Heart left ventricle (tissue), 16 donors: Measurements from ENCODE around the gene BCL2L13. TPM values are rescaled to one million over a fixed set of nuclear protein-coding genes. Genes with fewer than 3 reads are reported as not detected.
A peak's percentile ranks its signal among the peaks of the same experiment; 100 is the strongest.

Source experiments
- ATAC-seq, 4 donors: fragments of 200-7000 bp; cut with Tn5 transposase; one replicate each; pipeline ENCODE4 v1.9.1; 2020 to 2022; ENCODE audit warnings: moderate library complexity in 4 of 4, mild to moderate bottlenecking in 3 of 4, moderate number of reproducible peaks in 1 of 4
- DNase-seq, 5 donors: peaks; one replicate each; pipeline ENCODE4 v3.0.0-alpha.2; 2020
- H3K27ac ChIP-seq, 12 donors: fragments of 200-600 bp; sonication (generic) in 4 of 12; one replicate each; pipeline versions ENCODE4 v1.5.0 to v1.8.0; 2016 to 2022; ENCODE audit warnings: mild to moderate bottlenecking in 2 of 12
- H3K27me3 ChIP-seq, 9 donors: fragments of 200-600 bp; sonication (generic) in 2 of 9; one replicate each; pipeline versions ENCODE4 v1.5.1 to v1.8.0; 2016 to 2022; ENCODE audit warnings: mild to moderate bottlenecking in 3 of 9
- H3K36me3 ChIP-seq, 9 donors: fragments of 200-600 bp; sonication (generic) in 2 of 9; one replicate each; pipeline versions ENCODE4 v1.5.0 to v1.8.0; 2018 to 2022; ENCODE audit warnings: mild to moderate bottlenecking in 2 of 9
- H3K4me1 ChIP-seq, 12 donors: fragments of 200-600 bp; sonication (generic) in 4 of 12; one replicate each; pipeline versions ENCODE4 v1.5.0 to v1.8.0; 2016 to 2022; ENCODE audit warnings: mild to moderate bottlenecking in 3 of 12
- H3K4me3 ChIP-seq, 12 donors: fragments of 200-600 bp; sonication (generic) in 4 of 12; one replicate each; pipeline versions ENCODE4 v1.5.0 to v1.8.0; 2017 to 2022; ENCODE audit warnings: mild to moderate bottlenecking in 9 of 12, moderate library complexity in 4 of 12
- H3K9me3 ChIP-seq, 12 donors: fragments of 200-600 bp; sonication (generic) in 4 of 12; one replicate each; pipeline versions ENCODE4 v1.5.0 to v1.8.0; 2016 to 2022; ENCODE audit warnings: mild to moderate bottlenecking in 1 of 12
- POLR2A ChIP-seq, 2 donors: fragments of 450-650 bp; IDR thresholded peaks; one replicate each; pipeline ENCODE4 v1.6.1; 2017; ENCODE audit warnings: antibody characterized with exemption in 2 of 2, mild to moderate bottlenecking in 2 of 2, moderate library complexity in 2 of 2
- WGBS, 4 donors: extraction: QIAGEN DNeasy Blood & Tissue Kit in 2 of 4; methylation state at CpG; one replicate each; pipeline versions ENCODE4 v1.1.5 to v1.1.7; 2013 to 2018; 5-methylcytosine and 5-hydroxymethylcytosine counted together
- intact Hi-C, 10 donors: fragments of 100-400 bp; cut with DNase I; formaldehyde crosslinking; loops; one replicate each; pipeline versions ENCODE4 v1.11.1 to v1.14.2; 2022
- polyA plus RNA-seq, 2 donors: library from polyadenylated mRNA; stranded (reverse); fragments of 200-250 nt; gene quantifications; one replicate each; pipeline ENCODE4 v1.2.3, GENCODE V29; 2013
- total RNA-seq, 9 donors: library from RNA; depleted of rRNA in 2 of 9; stranded (reverse); fragments of >200 nt in 2 of 9; fragmentation: NEBNext Ultra II Directional in 3 of 9; extraction: Animal tissue kit (Norgen Biotek cat#: 25700) in 3 of 9; gene quantifications; one replicate each; pipeline versions ENCODE4 v1.1.0 to v1.2.4, GENCODE V29; 2016 to 2023
- TF ChIP-seq, protein P1 (sequence below), 12 donors: fragments of 200-600 bp; sonication (generic) in 4 of 12; IDR thresholded peaks; one replicate each; pipeline versions ENCODE4 v1.5.0 to v1.8.0; 2018 to 2022; ENCODE audit warnings: antibody characterized with exemption in 12 of 12, mild to moderate bottlenecking in 5 of 12
- donor health status: ischemic (EF 13 %, LVEDD 7.1; RV severe dilation, severe dysfunction).
- donor health status: healthy with polysubstance abuse.
- donor health status: DM: no; HTN: yes; CAD: no.
- donor health status: DM: no; HTN: no; CAD: no.
- donor health status: ischemic (EF 25% LVEDD 6.9; RV normal size, moderate dysfunction).
- donor health status: ischemic (EF 25% LVEDD 5.7; RV mildly dilated, moderate dysfunction).
- donor health status: healthy.
- donor health status: DM: yes; HTN: yes; CAD: no.
- donor health status: ischemic (EF 35%, LVEDD 5.7; RV mildly dilated, moderate dysfunction).
- donor health status: nonischemic (EF 11% LVEDD 7.7; RV severe dilation, severe dysfunction).
- donor health status: DM: yes; HTN: yes; CAD: no.
- donor health status: PGD.
- donor health status: ischemic (EF 29% LVEDD 5.4; RV normal size, mild dysfunction).
- donor health status: nonischemic (EF 23%, LVEDD 6.1; RV moderate dilation, normal function).

The BCL2L13 gene
- total and polyA plus RNA-seq, 11 donors, result 46.3 to 187 (median 89.6) TPM

DNA sequence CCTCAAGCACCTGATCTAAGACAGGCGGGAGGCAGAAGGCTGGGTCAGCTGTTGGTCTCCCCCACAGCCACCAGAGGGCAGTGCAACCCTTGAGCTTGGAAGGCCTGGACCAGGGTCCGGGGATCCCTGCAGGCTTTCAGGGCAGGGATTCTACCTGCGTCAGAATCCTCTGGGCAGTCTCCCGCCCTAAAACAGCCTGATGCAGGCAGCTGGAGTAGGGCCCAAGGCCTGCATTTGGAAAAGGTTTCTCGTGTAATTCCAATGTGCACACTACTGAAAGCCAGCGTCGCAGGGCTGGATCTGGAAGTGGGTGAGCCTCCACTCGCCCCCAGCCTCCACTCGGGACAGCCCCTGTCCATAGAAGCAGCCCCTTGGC, 104.0 kb downstream of the BCL2L13 start:
- Histone ChIP-seq H3K4me3 (no peak overlapping the region), H3K36me3 (peaks cover 0 to 31% (median 8%) of the 10 kb centered on the region in 9 donors), H3K27ac (no peak overlapping the region), H3K4me1 (peaks cover 0 to 16% (median 3%) of the 10 kb centered on the region in 12 donors), H3K9me3 (no peaks in the 10 kb centered on the region), H3K27me3 (no peaks in the 10 kb centered on the region)
- TF ChIP-seq POLR2A (IDR thresholded peaks at IDR 0.05), result no peak
- TF ChIP-seq, protein P1, sequence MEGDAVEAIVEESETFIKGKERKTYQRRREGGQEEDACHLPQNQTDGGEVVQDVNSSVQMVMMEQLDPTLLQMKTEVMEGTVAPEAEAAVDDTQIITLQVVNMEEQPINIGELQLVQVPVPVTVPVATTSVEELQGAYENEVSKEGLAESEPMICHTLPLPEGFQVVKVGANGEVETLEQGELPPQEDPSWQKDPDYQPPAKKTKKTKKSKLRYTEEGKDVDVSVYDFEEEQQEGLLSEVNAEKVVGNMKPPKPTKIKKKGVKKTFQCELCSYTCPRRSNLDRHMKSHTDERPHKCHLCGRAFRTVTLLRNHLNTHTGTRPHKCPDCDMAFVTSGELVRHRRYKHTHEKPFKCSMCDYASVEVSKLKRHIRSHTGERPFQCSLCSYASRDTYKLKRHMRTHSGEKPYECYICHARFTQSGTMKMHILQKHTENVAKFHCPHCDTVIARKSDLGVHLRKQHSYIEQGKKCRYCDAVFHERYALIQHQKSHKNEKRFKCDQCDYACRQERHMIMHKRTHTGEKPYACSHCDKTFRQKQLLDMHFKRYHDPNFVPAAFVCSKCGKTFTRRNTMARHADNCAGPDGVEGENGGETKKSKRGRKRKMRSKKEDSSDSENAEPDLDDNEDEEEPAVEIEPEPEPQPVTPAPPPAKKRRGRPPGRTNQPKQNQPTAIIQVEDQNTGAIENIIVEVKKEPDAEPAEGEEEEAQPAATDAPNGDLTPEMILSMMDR (IDR thresholded peaks at IDR 0.05), result peak; percentile 67 to 80 (median 75)
- intact Hi-C loops, result loop anchor here in 9 of 10 donors (5.0 to 10.0 kb wide), 9 partner anchors 35 to 335 kb away; partner anchors contain the start of gene PEX26 (in 6 of the 9)
- 33 to 59% (median 56%) methylated on average over 5 to 9 of the region's 9 CpGs for WGBS, 4 donors
- peak; percentile 47 to 73 (median 68) for ATAC-seq
- peak; percentile 51 to 75 (median 62) for DNase-seq

DNA sequence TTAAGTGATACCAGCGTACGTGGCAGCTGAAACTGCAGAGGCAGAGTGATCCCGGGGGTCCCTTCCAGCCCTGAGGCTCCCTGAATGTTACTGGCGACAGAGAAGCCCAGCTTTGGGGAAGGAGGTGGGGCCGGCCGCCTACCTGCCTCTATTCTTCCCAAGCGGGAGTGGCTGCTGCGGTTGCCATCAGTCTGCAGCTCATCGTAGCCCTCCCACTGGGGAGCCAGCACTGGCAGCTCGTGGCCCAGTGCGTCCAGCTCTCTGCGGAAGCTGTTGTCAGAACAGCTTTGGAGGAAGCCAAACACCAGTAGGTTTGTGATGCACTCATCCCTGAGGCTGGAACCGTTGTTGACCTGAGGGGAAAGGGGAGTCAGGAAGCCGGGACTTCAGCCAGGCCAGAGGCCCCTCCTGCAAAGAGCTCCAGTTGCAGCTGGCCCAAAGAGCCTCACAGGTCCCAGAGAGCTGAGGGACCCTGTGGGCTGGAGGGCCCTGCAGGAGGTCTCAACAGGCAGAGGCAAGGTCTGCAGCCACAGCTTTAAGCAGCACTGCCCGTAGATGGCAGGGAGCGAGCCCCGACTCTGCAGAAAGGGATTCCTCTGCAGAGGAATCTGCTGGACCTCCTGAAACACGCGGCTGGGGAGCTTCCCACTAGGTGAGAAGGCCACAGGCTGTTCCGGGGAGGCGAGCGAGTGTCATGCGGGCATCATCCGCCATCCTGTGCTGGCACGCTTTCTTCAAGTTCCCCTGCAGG, 105.3 kb downstream of the BCL2L13 start:
- 58 to 73% (median 66%) methylated on average over 22 to 25 of the region's 25 CpGs for WGBS, 4 donors
- DNase-seq (peak in 1 of 5 donors; percentile 20), ATAC-seq (peak in 1 of 4 donors; percentile 19)
- no peak overlapping the region for H3K4me3 ChIP-seq
- peaks cover 0 to 16% (median 3%) of the 10 kb centered on the region in 12 donors for H3K4me1 ChIP-seq
- intact Hi-C loops, result loop anchor here in 9 of 10 donors (5.0 to 10.0 kb wide), 9 partner anchors 33 to 333 kb away; partner anchors contain the start of gene PEX26 (in 6 of the 9)
- H3K27ac ChIP-seq, result peak overlapping the region in 1 of 12 donors; percentile 45
- H3K27me3 ChIP-seq, result no peaks in the 10 kb centered on the region
- TF ChIP-seq, protein P1 (IDR thresholded peaks at IDR 0.05), result no peak
- no peak for TF ChIP-seq POLR2A (IDR thresholded peaks at IDR 0.05)
- no peaks in the 10 kb centered on the region for H3K9me3 ChIP-seq
- peaks cover 0 to 18% (median 0%) of the 10 kb centered on the region in 9 donors for H3K36me3 ChIP-seq

DNA sequence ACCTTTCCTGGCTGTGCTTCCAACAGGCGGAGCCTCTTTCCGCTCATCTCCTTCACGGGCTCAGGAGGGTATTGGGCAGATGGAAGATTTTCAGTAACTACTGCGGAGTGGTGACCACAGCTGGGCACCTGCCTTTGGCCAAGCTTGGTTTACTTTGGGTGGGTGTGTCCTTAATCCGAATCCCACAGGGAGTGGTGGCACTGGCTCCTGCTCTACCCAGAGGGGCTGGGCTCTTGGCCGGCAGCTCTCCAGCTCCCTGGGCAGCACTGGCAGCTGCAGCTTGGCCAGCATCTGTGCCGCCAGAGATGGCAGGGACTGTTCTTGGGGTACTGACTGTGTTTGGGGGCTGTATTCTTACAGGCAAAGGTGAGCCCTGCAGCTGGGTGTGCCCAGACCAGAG, 105.9 kb downstream of the BCL2L13 start:
- TF ChIP-seq, protein P1 (IDR thresholded peaks at IDR 0.05), result no peak
- no peak for TF ChIP-seq POLR2A (IDR thresholded peaks at IDR 0.05)
- Histone ChIP-seq H3K4me1 (peaks cover 0 to 16% (median 3%) of the 10 kb centered on the region in 12 donors), H3K27ac (no peak overlapping the region), H3K36me3 (peaks cover 0 to 12% (median 0%) of the 10 kb centered on the region in 9 donors), H3K27me3 (no peaks in the 10 kb centered on the region), H3K4me3 (no peak overlapping the region), H3K9me3 (no peaks in the 10 kb centered on the region)
- WGBS, 4 donors, result 80 to 86% (median 84%) methylated on average over 6 to 7 of the region's 7 CpGs
- no peak for ATAC-seq
- no peak for DNase-seq
- intact Hi-C loops, result loop anchor here in 9 of 10 donors (5.0 to 10.0 kb wide), 9 partner anchors 33 to 333 kb away; partner anchors contain the start of gene PEX26 (in 6 of the 9)

DNA sequence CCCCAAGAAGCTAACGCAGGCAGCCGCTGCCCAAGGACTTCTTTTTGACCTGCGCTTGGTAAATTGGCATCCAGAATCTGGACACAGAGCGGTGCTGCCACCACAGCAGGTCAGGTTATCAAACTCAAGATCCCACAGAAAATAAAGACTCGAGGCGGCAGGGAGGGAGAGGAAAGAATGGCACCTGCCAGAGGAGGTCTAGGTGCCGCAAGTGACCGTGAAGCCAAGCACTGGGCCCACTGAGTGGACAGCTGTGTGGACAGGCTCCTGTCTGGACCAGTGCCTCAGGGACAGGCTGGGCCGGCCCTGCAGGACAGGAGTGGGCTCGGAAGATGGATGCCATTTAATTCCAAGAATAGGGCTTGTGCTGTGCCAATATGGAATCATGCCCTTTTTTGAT, 108.4 kb downstream of the BCL2L13 start:
- DNase-seq, result no peak
- Histone ChIP-seq H3K9me3 (no peaks in the 10 kb centered on the region), H3K27ac (no peak overlapping the region), H3K36me3 (peaks cover 0 to 6% (median 0%) of the 10 kb centered on the region in 9 donors), H3K4me1 (peaks cover 0 to 16% (median 3%) of the 10 kb centered on the region in 12 donors), H3K4me3 (no peak overlapping the region), H3K27me3 (no peaks in the 10 kb centered on the region)
- intact Hi-C loops, result loop anchor here in 5 of 10 donors (10.0 kb wide), 4 partner anchors 48 to 328 kb away; partner anchors contain the start of gene PEX26 (in 3 of the 5)
- 92 to 96% (median 93%) methylated on average over 10 of the region's 10 CpGs for WGBS, 4 donors
- no peak for ATAC-seq
- TF ChIP-seq POLR2A (IDR thresholded peaks at IDR 0.05), result no peak
- TF ChIP-seq, protein P1 (IDR thresholded peaks at IDR 0.05), result no peak
